ENCODE data around the gene STPG3.
"Not testable (repeated sequence)": the region's sequence is repeated elsewhere in the genome, so short reads cannot be mapped to it uniquely, and the experiment has no call there.

The STPG3 gene

DNA sequence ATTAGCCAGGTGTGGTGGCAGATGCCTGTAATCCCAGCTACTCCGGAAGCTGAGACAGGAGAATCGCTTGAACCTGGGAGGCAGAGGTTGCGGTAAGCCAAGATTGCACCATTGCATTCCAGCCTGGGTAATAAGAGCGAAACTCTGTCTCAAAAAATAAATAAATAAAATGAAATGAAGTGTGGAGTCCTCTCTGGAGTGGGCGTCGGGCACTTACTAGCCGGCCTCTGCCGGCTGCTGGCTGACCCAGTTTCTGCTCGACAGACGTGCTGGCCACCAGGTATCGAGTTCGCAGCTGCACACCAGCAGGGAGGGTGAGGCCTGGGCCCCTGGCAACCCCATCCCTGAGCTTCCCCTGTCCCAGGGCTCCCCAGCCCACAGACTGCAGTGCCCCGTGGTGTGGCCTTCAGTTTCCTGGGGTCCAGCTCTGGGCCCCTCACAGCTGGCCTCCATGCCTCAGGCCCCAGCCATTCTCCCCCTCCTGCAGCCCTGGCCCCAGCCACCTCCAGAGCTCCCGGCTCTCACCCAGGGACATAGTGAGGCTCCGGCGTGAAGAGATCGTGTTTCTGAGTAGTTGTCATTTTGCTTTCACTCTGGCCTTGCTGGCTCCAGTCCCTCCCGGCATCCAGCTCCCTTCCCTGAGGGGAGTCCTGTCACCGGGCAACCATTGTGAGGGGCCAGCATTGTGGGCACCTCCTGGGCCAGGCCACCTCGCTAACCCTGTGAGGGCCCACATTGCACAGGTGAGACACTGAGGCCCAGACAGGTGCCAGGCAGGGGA lies 3.8 kb upstream of the STPG3 start:
- no peak for DNase-seq

DNA sequence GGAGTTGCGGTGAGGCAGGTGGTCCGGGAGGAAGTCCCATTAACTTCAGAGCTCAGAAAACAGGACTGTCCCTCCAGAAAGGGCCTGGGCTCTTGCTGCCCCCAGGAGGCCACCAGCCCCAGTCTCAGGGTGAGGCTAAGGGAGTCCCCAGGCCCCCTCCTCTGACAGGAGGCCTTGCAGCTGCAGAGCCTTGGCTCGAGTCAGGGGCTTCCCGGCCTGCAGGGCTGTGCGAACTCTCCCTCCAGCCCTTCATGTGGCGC lies 3.2 kb upstream of the STPG3 start:
- DNase-seq, result no peak

DNA sequence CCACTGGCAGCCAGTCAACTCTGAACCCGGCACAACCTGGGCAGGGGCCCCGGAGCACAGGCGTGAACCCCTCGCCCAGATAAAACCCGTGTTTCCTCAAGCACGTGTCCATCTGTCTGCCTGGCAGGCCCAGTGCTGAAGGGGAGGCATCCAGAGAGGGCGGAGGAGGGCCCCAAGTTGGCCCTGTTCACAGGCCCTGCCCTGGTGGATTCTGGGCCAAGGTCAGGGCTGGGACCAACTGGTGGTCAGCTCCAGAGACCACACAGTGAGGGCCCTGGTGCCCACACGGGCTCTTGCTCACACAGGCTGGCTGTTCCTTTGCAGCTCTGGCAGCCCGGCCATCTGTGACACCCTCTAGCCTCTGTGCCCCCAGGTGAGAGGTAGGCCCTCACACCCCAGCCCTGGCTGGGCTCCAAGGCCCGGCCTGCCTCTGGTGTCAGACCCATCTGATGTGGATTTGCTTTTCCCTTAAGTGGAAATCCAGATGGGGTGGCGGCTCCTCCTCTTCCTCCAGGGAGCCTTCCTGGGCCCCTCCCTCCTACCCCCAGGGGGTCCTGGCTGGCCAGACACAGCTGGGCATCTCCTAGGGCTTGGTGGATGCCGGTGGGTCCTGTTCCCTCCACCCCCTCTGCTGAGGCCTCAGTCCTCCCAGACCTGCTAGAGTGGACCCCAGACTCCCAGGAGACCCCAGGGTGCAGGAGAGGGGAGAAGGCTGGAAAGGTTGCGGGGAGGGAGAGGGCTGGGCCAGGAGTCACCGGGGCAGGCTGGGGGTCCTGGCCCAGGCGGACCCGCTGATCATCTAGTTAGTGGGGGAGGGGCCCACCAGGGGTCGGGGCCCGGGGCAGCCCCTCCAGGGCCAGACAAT lies 525 bp upstream of the STPG3 start:
- no peak for DNase-seq

DNA sequence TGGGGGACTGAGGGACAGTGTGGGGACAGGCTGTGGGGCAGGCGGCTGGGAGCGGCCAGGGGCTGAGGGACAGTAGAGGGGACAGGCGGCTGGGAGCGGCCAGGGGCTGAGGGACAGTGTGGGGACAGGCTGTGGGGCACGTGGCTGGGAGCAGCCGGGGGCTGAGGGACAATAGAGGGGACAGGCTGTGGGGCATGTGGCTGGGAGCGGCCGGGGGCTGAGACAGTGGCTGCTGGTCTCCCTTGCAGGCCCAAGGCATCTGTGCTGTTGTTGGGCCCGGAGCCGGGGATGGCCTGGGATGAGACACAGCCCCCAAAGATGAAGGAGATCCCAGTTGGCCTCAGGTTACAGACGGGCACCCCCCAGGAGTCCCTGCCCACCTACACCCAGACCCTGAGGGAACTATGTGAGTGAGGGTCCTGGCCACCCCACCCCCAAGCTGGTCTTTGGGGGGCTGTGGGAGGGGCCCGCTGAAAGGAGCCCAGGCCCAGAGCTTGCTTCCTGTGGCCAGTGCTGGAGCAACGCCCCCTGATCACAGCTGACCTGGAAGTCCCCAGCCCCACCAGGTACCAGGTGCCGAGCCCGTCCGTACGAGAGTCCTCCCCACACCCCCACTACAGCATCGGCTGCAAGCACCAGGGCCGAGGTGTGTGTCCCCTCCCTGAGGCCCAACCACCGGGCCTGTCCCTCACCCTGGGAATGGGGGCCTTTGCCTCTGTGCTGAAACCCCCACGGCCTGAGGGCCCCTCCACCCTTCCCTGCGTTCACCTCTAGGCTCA lies 593 bp downstream of the STPG3 start:
- DNase-seq, result no peak

DNA sequence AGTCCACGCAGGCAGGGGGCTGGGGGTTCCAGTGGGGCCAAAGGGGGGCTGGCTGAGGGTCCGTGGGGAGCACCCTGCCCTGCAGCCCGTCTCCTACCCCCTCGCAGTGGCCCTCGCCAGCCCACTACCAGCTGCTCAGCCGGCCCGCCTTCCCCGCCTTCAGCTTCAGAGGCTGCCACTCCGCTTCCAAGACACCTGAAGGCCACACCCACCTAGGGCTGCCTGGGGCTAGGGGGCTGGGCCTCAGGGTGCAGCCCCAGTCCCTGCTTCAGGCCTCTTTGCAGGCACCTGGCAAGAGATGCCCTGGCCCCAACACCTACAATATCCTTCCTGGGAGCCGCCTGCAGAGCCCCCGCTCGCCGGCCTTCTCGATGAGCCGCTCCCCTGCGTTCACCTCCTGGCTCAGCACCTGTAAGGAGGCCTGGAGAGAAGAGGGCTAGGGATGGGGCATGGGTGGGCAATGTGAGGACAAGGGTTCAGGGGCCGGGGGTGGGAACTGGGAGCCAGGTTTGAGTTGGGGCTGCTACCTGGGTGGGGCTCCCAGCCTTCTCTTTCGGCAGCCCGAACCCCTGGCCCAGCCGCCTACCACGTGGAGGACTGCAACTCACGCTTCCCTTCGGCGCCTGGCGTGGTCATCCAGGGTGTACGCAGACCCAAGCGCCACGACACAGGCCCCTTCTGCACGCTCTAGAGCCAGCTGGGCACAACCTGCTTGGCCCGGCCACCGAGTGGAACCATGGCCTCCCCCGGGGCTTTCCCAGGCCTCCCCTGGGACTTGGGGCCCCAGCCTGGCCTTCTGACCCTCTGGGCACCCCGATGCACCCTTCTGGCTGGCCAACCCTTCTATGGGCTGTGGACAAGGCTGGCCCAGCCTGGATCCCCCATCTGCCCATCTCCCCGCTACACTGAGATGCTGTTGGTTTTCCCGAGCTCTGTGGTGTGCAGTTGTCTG lies 1.7 kb downstream of the STPG3 start:
- DNase-seq, result no peak

DNA sequence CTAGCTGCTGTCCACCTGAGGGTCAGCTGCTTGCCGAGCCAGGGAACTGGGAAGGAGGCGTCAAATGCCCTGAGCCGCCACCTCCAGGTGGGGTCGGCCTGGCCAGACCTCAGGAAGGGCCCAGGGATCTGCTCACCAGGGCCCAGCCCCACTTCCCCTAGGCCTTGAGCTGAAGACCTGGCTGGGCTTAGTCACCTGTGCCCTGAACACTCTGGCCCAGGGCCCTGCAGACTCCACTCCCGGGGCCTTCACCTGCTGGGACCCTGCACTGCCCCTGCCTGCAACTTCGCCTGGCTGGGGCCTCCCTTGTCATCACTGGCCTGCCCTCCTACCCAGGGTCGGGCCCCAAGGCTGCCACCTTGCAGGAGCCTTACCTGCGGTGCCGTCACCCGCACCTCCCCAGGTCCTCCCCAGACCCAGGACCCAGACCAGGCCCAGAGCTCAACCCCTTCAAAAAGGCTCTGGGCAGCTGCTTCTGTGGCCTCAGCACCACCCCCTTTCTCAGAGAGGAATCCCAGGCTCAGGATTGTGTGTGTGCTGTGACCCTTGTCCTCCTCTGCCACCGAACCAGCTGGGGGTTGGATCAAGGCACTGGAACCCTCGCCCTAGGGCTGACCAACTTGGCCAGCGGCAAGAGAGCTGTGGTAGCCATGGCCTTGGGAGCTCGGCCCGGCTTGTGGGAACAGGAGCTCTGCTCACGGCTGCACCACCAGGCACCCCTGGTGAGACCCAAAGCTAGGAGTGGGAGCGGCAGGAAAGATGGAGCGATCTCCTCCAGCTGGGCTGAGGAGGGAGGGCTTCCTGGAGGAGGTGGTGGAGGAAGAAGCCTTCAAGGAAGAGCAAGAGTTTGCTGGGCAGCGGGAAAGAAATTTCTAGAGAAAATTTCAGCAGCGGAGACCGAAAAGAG lies 2.9 kb downstream of the STPG3 start:
- no peak for DNase-seq

DNA sequence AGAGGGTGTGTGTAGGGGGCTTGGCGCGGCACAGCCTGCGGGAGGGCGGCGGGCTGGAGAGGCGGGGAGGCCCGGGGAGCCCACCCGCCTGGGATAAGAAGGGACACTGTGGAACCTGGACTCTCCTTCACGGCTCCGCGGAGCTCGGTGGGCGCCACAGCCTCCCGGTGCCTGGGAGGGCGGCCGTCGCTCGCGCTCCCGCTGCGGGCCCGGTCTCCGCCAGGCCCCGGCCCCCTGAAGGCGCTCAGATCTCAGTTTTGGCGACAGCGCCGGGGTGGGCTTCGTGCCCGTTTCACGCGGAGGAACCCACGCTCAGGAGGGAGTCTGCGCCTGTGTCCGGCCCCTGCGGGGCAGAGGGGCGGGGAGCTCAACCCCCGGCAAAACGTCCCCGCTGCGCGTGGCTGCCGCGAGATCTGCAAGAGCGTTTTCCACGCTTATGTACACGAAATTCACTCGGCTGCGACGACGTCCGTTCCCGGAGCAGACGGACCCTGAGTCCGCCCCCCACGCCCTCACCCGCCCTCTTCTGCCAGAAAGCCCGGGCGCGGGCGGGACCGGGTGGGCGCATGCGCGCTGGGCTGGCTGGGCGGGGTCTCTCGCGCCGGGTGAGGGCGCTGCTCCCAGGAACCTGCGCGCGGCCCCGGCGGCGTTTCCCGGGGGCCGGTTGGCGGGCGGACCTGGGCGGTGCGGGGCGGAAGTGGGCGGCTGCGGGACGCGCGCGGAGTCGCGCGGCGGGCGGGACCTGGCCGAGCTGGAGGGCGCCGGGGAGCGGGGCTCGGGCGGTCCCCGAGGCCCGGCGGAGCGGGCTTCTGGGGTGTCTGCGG lies 3.8 kb downstream of the STPG3 start, which contains the start of gene NELFB:
Gene NELFB, plus strand, starts transcription at position 704 of the 824 bp plus-strand sequence.
- DNase-seq, result peak; percentile 96

DNA sequence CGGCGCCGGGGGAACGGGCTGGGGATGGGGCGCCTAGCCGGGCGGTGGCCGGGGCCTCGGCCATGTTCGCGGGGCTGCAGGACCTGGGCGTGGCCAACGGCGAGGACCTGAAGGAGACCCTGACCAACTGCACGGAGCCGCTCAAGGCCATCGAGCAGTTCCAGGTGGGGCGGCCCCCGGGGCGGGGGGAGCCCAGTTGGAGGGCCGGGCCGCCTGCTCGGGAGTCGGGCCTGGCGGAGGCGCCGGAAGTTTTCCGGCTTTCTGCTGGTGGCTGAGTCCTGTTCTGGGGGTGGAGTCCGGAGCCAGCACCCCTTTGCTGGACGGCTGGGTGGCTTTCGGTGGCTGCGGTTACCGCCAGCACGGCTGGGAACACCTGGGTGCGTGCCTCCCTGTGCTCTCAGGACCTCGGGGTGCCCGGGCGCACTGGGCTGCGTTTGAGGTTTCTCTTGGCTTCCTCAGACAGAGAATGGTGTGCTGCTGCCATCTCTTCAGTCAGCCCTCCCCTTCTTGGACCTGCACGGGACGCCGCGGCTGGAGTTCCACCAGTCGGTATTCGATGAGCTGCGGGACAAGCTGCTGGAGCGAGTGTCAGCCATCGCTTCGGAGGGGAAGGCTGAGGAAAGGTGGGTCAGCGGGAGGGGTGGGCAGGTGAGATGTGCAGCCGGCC lies 4.5 kb downstream of the STPG3 start:
- DNase-seq, result peak; percentile 29

DNA sequence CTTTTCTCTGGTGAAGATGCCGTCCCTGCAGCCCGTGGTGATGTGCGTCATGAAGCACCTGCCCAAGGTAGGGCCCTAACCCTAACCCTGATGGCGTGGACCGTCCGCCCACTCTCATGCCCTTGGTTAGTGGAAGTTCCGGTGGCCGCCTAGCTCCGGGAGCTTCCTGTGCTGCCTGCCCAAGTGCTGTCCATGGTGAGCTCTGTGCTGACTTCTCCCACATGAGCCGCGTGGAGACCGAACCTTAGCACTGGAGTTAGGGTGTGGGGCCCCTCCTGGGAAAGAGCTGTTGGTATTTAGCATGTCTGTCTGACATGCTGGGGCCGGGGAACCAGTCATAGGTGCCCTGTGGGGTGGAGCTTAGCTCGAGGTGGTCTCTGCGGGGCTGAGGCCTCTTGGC lies 5.3 kb downstream of the STPG3 start:
- DNase-seq, result no peak

DNA sequence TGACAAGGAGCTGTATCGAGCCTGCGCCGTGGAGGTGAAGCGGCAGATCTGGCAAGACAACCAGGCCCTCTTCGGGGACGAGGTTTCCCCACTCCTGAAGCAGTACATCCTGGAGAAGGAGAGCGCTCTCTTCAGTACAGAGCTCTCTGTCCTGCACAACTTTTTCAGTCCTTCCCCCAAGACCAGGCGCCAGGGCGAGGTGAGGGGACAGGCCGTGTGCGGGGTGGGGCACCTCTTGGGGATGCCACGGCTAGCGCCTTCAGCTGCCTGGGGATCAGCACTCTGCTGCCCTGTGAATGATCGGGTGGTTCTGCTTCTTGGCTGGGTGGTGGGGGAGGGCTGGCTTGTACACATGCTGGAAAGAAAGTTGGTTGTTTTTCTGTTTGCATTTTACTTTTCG lies 5.8 kb downstream of the STPG3 start:
- DNase-seq, result no peak

DNA sequence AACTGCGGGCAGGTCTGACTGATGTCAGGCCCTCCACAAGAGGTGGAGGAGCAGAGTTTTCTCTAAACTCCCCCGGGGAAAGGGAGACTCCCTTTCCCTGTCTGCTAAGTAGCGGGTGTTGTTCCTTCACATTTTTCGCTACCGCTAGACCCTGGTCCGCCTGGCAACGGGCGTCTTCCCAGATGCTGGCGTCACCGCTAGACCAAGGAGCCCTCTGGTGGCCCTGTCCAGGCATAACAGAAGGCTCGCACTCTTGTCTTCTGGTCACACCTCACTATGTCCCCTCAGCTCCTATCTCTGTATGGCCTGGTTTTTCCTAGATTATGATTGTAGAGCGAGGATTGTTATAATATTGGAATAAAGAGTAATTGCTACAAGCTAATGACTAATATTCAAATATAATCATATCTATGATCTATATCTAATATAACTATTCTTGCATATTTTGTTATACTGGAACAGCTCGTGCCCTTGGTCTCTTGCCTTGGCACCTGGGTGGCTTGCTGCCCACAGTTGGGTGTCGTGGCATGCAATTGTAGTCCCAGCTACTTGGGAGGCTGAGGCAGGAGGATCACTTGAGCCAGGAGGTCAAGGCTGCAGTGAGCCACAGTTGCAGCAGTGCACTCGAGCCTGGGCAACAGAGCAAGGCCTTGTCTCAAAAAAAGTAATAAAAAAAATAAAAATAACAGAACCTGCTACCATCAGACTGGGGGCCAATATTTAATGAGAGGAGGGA lies 11.3 kb downstream of the STPG3 start:
- DNase-seq, result not testable (repeated sequence)

DNA sequence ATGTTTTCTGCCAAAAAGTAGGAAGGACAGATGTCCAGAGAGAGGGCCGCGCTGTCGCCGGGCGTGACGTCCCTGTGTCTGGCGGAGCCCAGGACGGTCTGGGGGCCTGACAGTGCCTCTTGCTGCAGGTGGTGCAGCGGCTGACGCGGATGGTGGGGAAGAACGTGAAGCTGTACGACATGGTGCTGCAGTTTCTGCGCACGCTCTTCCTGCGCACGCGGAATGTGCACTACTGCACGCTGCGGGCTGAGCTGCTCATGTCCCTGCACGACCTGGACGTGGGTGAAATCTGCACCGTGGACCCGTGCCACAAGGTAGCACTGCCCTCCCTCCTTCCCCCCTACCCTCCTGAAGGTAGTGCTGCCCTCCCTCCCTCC lies 11.8 kb downstream of the STPG3 start:
- no peak for DNase-seq

DNA sequence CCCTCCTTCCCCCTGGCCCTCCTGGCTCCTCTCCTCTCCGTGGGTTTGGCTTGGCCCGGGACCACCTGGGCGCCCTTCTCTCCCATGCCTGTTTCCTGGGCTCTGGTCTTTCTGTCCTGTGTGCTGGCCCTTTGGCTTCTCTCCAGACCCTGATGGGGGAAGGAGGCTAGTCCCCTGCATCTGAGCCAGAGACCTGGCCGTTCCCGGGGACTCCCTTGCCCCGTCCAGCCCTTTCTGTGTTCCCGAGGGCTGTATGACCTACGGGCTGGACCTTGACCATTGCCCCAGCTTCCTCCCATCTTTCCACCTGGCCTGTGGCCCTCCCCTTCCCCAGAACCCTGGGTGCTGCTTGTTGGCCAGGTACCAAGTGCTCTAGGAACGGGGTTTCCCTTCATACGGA lies 12.4 kb downstream of the STPG3 start:
- no peak for DNase-seq

DNA sequence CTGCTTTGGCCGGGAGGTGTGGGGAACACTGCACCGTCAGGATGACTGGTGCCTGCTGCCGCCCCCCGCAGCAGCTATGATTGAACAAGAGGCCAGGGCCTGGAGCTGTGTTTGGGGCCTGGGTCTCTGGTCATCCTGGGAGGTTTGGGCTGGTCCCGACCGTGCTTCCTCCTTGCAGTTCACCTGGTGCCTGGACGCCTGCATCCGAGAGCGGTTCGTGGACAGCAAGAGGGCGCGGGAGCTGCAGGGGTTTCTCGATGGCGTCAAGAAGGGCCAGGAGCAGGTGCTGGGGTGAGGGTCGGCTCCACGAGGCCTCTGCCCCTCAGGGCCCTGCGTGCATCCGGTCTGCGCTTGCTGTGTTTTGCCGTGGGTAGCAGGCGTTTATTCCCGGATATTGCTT lies 13.0 kb downstream of the STPG3 start:
- DNase-seq, result no peak

DNA sequence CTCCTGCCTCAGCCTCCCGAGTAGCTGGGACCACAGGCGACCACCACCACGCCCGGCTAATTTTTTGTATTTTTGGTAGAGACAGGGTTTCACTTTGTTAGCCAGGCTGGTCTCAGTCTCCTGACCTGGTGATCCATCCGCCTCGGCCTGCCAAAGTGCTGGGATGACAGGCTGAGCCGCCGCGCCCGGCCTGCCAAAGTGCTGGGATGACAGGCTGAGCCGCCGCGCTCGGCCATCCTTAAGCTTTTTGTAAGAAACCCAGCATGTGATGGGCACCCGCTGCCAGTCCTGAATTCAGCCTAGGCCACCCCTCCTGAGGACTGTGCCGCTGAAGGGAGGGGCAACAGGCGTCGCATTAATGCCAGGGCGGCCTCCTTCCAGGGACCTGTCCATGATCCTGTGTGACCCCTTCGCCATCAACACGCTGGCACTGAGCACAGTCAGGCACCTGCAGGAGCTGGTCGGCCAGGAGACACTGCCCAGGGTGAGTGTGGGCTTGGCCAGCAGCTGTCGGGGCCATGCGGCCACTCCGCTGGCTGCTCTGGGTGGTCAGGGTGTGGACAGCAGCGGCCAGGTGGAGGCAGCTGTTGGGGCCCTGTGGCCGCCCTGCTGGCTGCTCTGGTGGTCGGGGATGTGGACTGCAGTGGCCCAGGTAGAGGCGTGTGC lies 14.5 kb downstream of the STPG3 start:
- no peak for DNase-seq

DNA sequence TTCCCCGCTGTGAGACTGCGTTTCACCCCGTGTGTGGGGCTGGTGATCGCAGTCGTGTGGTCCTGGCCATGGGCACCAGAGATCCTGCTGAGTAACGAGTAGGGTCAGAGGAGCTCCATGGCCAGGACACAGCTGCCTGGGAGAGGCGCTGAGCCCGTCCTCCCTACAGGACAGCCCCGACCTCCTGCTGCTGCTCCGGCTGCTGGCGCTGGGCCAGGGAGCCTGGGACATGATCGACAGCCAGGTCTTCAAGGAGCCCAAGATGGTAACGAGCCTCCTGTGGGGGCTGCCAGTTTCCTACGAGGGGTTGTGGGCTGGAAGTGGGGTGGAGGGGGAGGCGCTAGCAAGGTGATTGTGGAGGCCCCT lies 15.1 kb downstream of the STPG3 start:
- no peak for DNase-seq

DNA sequence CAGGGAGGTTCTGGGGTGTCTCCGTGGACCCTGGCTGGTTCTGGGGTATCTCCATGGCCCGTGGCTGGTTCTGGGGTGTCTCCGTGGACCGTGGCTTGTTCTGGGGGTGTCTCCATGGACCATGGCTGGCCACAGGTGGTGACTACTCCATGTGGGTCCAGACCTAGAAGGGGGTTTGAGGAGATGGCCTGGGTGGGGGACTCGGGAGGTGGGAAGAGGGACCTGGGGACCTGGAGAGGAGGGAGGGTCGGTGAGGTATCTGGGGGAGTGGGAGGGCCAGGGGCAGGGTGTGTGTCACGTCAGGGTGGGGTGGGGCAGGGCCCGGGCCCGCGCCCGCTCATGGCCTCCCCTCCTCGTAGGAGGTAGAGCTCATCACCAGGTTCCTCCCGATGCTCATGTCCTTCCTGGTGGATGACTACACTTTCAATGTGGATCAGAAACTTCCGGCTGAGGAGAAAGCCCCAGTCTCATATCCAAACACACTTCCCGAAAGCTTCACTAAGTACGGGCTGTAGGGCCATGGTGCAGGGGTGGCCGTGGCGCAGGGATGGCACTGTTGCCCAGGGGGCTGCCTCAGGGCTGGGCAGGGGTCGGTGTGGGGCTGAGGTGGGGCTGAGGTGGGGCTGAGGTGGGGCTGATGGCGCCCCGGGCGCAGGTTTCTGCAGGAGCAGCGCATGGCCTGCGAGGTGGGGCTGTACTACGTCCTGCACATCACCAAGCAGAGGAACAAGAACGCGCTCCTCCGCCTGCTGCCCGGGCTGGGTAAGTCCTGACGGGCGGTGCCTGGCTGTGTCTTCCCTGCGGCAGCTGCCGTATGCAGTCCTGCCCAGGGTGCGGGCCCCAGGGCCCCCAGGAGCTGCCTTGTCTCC lies 15.7 kb downstream of the STPG3 start:
- DNase-seq, result no peak

DNA sequence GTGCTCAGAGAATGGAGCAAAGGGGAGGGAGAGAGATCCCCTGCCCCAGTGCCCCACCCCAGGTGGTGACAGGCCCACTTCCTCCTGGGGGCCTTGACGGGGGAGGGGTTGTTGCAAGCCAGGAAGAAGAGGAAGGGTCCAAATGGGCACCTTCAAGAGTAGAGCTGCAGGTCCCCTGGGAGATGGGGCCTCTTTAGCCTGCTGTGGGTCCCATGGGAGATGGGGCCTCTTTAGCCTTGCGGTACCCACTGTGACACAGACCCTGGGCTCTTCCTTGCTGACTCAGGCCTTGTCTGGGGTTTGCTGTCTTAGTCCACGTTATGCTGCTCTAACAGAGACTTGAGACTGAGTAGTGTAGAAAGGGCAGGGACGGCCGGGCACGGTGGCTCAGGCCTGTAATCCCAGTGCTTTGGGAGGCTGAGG lies 16.9 kb downstream of the STPG3 start:
- no peak for DNase-seq
